Epithelial cell of prostate (primary cell): ENCODE measurements around the gene GRIN2D.

Experiments used
- DNase-seq: peaks from one replicate; pipeline ENCODE4 v3.0.0-alpha.2; 2011; ENCODE audit warnings: low read depth, low spot score
- H3K27ac ChIP-seq: fragments of 450-650 bp; 2 replicates; pipeline ENCODE4 v1.5.1; 2017; ENCODE audit warnings: mild to moderate bottlenecking

Gene GRIN2D

GRCh38 chr19:48424694-48425219, 31.3 kb downstream of the GRIN2D start:
- DNase-seq = no peak
- no peak overlapping the region for H3K27ac ChIP-seq

- H3K27ac ChIP-seq = no peak overlapping the region
Measured at GRCh38 chr19:48428670-48429069, 35.2 kb downstream of the GRIN2D start.

GRCh38 chr19:48433337-48433736, 39.9 kb downstream of the GRIN2D start:
- no peak for DNase-seq
- H3K27ac ChIP-seq = no peak overlapping the region

More at GRCh38 chr19:48428670-48429069, 35.2 kb downstream of the GRIN2D start:
- DNase-seq = no peak

- H3K27ac ChIP-seq = no peak overlapping the region
- DNase-seq = no peak
Measured at GRCh38 chr19:48436586-48436985, 43.1 kb downstream of the GRIN2D start.

GRCh38 chr19:48441360-48442050, 48.0 kb downstream of the GRIN2D start:
- no peak overlapping the region for H3K27ac ChIP-seq
- DNase-seq = no peak

GRCh38 chr19:48442116-48443035, 48.9 kb downstream of the GRIN2D start:
- no peak for DNase-seq
- no peak overlapping the region for H3K27ac ChIP-seq

GRCh38 chr19:48443256-48443655, 49.8 kb downstream of the GRIN2D start:
- no peak for DNase-seq
- no peak overlapping the region for H3K27ac ChIP-seq
